HT-29 (cell line): ENCODE results near the gene ZSCAN30. TPM values are rescaled to one million over a fixed set of nuclear protein-coding genes. Genes with fewer than 3 reads are reported as not detected.
A peak's percentile ranks its signal among the peaks of the same experiment; 100 is the strongest.

Experiments used
- DNase-seq: peaks from one replicate; pipeline ENCODE4 v3.0.0-alpha.2; 2015; ENCODE audit warnings: low spot score
- total RNA-seq: library from RNA; depleted of rRNA; stranded (reverse); fragments of >200 nt; shearing (Covaris generic); gene quantifications from 2 replicates; pipeline ENCODE4 v1.2.3, GENCODE V29; 2014; rRNA removed

ZSCAN30 gene
- total RNA-seq: 2.2 and 3.3 TPM in 2 replicates

GRCh38 chr18:35290094-35290735, at the start of gene ZSCAN30:
Gene ZSCAN30 (minus strand): TSS chr18:35290229. CDS start chr18:35264352, 25,877 bp downstream.
- DNase-seq: peak; percentile 88

GRCh38 chr18:35337286-35337685, 47.3 kb upstream of the ZSCAN30 start:
- DNase-seq: no peak

DNA sequence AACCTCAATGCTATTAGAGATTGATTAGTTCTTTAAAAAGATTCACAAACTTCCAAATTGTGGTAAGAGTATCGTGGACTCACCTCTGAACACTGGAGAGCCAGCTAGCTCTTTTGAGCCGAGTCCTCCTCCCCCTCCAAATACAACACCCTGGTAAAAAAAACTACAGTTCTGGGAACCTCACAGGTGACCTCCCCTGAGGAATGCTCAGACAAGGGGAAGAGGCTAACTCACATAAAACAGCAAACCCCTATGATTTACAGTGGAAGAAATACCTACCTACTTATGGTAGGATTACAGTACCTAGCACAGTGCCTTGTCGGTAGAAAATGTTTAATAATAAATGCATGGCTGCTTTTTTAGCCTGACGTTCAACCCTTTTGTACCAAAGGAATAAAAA, 45.8 kb upstream of the ZSCAN30 start:
- no peak for DNase-seq

GRCh38 chr18:35334821-35335220, 44.8 kb upstream of the ZSCAN30 start:
- DNase-seq: no peak

DNA sequence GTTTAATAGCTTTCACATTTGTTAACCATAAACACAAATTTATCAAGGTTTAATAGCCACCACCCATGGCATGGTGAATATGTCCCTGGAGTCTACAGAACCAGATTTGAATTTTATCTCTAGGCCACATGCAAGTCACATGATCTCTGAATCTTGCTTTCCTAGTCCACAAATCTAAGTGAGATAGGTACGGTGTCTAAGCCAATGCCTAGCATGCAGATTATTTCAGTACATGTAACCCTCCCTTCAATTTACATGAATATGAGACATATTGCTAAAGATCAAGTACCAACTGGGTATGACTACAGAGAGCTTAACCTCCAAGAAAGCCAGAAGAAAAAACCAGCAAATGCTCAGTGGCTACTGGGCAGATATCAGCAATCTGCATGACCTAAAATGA, 44.2 kb upstream of the ZSCAN30 start:
- DNase-seq: no peak

GRCh38 chr18:35331367-35332087, 41.5 kb upstream of the ZSCAN30 start:
- DNase-seq: no peak

GRCh38 chr18:35328868-35329267, 38.8 kb upstream of the ZSCAN30 start:
- DNase-seq: no peak

- DNase-seq: no peak
These were observed 36.8 kb upstream of the ZSCAN30 start for GRCh38 chr18:35326695-35327387.

- no peak for DNase-seq
These were observed 35.1 kb upstream of the ZSCAN30 start for GRCh38 chr18:35324926-35325655.

- DNase-seq: no peak
These were observed 32.7 kb upstream of the ZSCAN30 start for GRCh38 chr18:35322486-35323458.

- DNase-seq: peak; percentile 31
These were observed 21.5 kb upstream of the ZSCAN30 start for GRCh38 chr18:35311496-35311895.

GRCh38 chr18:35306588-35307250, 16.7 kb upstream of the ZSCAN30 start:
- DNase-seq: no peak

DNA sequence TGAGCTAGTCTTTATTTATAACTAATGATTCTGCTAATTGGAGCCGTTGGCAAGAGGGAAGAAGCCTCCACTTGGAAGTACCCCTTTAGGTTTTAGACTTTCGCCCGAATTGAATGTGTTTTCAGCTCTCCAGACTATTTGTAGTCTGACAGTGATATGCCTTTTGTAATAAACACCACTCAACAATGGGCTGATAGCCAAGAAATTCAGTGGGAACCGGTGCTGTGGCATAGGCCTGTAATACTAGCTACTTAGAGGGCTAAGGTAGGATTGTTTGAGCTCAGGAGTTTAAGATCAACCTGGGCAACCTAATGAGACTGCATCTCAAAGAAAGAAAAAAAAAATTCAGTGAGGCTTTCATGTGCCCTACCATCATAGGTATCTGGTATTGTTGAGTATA, 13.6 kb upstream of the ZSCAN30 start:
- DNase-seq: no peak

DNA sequence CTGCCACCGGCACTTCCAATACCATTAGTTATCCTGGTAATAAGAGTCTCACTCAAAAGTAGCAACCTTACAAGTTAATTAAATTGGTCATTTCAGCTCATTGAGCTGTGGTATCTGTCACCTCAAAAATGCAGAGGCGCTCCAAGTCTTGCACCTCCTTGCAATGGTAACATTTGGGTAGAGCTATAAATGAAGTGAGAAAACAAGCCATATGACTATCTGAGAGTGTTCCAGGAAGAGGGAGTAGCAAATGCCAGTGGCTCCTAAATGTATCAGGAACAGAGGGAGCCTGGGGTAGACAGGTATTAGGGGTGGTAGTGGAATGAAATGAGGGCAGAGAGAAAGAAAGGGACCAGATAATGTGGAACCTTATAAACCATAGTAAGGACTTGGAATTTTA, 6.0 kb upstream of the ZSCAN30 start:
- no peak for DNase-seq

DNA sequence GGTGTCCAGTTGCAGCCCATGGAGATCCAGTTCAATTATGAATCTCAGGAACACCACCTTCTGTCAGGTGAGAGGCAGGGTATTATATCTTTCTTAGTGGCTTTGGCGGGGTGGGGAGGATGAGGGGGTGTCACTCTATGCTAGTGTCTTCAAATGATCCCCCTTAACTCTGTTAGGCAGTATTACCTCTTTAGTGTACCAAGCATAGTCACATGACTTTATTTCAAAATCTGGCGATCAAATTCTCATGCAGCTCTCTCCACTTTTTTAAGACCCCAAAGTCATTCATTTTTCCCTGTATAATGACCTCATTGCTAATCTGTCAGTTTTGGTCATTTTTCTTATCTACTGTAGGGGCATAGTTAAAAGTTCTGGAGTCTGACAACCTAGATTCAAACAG, 1.1 kb upstream of the ZSCAN30 start:
- DNase-seq: no peak

GRCh38 chr18:35289727-35290093, 319 bp downstream of the ZSCAN30 start:
- DNase-seq: no peak

- no peak for DNase-seq
These were observed 736 bp downstream of the ZSCAN30 start for GRCh38 chr18:35289293-35289692.

DNA sequence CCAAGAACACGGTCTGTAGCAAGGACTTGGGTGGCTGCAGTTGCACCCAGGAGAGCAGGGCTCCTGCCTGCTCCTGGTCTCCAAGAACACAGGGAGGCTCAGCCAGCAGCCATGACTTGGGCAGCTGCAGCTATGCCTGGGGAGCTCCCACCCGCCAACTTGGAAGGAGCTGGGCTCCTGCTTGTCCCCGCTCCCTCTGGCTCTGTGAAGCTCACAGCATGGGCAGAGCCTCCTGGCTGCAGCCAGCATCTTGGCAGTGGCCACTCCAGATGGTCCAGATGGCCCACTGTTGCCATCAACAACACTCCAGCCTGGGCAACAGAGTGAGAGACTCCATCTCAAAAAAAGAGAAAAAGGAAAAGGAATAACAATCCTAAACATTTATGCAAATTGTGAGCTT, 5.2 kb downstream of the ZSCAN30 start:
- no peak for DNase-seq

DNA sequence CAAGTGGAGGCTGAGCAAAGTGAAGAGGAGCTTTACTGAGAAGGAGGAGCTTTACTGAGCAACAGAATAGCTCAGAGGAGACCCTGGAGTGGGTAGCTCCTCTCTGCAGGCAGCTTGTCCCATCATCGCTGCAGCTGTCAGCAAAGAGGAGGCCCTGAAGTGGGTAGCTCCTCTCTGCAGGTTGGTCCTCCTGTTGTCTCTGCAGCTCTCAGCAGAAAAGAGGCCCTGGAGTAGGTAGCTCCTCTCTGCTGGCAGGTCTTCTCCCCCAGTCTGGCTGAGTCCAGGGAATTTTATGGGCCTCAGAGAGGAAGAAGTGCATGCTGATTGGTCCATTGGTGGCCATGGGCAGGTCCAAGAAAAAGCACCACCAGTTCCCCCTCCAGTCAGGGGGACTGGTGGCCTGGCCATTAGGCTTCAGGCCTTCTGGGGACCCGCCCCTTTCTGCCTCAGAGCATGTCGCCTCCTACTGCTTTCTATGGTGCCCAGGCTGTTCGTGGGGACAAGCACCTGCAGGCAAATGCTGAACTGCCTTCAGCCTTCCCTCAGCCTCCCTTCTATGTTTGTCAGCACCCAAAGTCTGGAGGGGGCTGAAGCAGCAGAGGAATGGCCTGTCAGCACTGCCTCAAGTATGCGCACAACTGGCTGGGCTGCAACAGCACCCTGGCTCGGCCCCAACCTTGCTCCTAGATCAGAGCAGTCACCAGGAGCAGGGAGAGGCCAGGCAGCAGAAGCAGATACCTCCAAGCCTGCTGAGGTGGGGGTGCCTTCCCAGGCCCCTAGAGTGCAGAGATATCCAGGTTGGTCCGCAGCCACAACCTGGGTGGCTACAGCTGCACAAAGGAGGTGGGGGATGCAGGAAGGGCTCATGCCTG, 5.9 kb downstream of the ZSCAN30 start:
- DNase-seq: no peak
